Mucosa of descending colon (tissue), 3 donors: ENCODE results near the gene CIT. TPM values are rescaled to one million over a fixed set of nuclear protein-coding genes. Genes with fewer than 3 reads are reported as not detected.

Source experiments
- ATAC-seq: fragments of 200-7000 bp; cut with Tn5 transposase; one replicate; pipeline ENCODE4 v1.9.1; 2020; ENCODE audit warnings: mild to moderate bottlenecking, moderate library complexity
- DNase-seq, 3 donors: peaks; one replicate each; pipeline ENCODE4 v3.0.0-alpha.2; 2020
- H3K36me3 ChIP-seq: fragments of 200-600 bp; one replicate; pipeline ENCODE4 v1.8.0; 2021; ENCODE audit warnings: low read depth, mild to moderate bottlenecking
- H3K4me1 ChIP-seq: fragments of 200-600 bp; one replicate; pipeline ENCODE4 v1.8.0; 2021; ENCODE audit warnings: low read depth, mild to moderate bottlenecking
- H3K4me3 ChIP-seq: fragments of 200-600 bp; one replicate; pipeline ENCODE4 v1.8.0; 2021; ENCODE audit warnings: mild to moderate bottlenecking
- H3K9me3 ChIP-seq: fragments of 200-600 bp; one replicate; pipeline ENCODE4 v1.8.0; 2021; ENCODE audit warnings: mild to moderate bottlenecking
- intact Hi-C, 2 donors: fragments of 100-400 bp; cut with DNase I in 1 of 2; cut with micrococcal nuclease in 1 of 2; formaldehyde crosslinking; loops; one replicate each; pipeline versions ENCODE4 v1.11.0 to v1.11.1; 2022; cut with DNase I, micrococcal nuclease
- total RNA-seq, 3 donors: library from RNA; stranded (reverse); fragmentation: NEBNext Ultra II Directional in 2 of 3; extraction: Animal tissue kit (Norgen Biotek cat#: 25700) in 2 of 3; gene quantifications; one replicate each; pipeline versions ENCODE4 v1.2.1 to v1.2.4, GENCODE V29; 2021 to 2023
- TF ChIP-seq, protein P1 (sequence below): fragments of 200-600 bp; IDR thresholded peaks from one replicate; pipeline ENCODE4 v1.8.0; 2022; ENCODE audit warnings: antibody characterized with exemption, mild to moderate bottlenecking
- donor health status: DM: no; HTN: no; CAD: no; lungs with moderate emphysema.
- donor health status: DM: no; HTN: no; CAD: no.
- donor health status: DM: no; HTN: yes; CAD: no.

CIT gene
- total RNA-seq, 3 donors from 2014 or later = 7.5 to 20.5 (median 11.2) TPM

DNA sequence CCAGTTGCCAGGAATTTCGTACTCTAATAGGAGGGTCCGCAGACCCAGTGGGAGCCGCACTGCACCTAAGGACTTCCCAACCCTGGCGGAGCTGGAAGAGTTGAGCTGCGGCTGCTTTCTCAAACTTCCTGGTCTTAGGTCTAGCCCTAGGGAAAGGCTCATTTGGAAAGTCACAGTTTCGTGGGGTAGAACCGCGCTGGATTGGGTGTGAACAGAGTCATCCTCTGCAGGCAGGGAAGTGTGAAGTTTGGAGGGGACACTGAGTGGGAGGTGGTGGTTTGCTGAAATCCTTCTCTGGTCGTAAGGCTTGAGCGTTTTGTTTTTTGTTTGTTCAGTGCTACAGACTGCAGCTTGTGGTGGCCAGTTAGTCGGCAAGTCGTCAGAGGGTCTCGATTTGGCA is 190.3 kb downstream of the CIT start:
- TF ChIP-seq, protein P1, sequence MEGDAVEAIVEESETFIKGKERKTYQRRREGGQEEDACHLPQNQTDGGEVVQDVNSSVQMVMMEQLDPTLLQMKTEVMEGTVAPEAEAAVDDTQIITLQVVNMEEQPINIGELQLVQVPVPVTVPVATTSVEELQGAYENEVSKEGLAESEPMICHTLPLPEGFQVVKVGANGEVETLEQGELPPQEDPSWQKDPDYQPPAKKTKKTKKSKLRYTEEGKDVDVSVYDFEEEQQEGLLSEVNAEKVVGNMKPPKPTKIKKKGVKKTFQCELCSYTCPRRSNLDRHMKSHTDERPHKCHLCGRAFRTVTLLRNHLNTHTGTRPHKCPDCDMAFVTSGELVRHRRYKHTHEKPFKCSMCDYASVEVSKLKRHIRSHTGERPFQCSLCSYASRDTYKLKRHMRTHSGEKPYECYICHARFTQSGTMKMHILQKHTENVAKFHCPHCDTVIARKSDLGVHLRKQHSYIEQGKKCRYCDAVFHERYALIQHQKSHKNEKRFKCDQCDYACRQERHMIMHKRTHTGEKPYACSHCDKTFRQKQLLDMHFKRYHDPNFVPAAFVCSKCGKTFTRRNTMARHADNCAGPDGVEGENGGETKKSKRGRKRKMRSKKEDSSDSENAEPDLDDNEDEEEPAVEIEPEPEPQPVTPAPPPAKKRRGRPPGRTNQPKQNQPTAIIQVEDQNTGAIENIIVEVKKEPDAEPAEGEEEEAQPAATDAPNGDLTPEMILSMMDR = no peak
- Histone ChIP-seq H3K9me3 (no peaks in the 10 kb centered on the region), H3K4me3 (no peak overlapping the region), H3K36me3 (no peaks in the 10 kb centered on the region), H3K4me1 (peaks cover 29% of the 10 kb centered on the region)
- no peak for ATAC-seq
- intact Hi-C loops = no loop called here
- DNase-seq = no peak

DNA sequence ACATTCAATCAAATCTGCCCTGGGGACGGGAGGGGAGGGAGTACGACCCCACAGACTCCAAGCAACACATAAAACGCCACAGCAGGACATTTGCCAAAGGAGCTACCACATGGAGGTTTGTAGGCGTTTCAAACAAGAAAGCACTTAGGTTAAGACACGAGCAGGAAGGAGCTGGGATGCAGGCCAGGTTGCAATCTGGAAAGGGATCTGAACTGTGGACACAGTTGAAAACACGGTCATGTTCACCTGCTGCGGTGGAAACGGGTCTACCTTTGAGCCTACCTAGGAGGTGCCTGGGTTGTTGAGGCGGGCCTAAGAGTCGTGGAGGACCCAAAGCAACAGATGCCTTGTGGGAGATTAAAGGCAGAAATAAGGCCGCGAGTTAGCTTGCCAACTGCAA is 190.8 kb downstream of the CIT start:
- intact Hi-C loops = no loop called here
- TF ChIP-seq, protein P1 = no peak
- Histone ChIP-seq H3K4me1 (peaks cover 31% of the 10 kb centered on the region), H3K4me3 (no peak overlapping the region), H3K36me3 (no peaks in the 10 kb centered on the region), H3K9me3 (no peaks in the 10 kb centered on the region)
- DNase-seq = no peak
- ATAC-seq = no peak

DNA sequence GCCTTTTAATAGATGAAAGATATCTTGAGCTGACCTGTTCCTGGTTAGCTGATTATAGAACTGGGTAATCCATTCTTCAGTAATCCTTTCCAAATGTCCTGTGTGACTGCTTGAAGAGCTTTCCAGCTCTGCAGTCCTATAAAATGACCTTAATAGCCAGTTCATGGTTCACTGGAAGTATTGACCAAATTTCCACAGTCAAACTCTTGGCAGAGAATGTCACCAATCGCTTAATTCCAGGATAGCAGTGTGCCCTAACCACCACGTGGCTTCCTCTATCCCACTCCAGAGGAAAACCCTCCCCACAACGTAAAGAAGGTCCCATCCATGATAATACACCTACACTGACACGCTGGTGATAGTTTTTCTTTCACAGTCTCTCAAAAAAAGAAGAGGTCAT is 191.7 kb downstream of the CIT start:
- Histone ChIP-seq H3K4me1 (peaks cover 41% of the 10 kb centered on the region), H3K9me3 (no peaks in the 10 kb centered on the region), H3K4me3 (no peak overlapping the region), H3K36me3 (no peaks in the 10 kb centered on the region)
- intact Hi-C loops = no loop called here
- DNase-seq = no peak
- no peak for ATAC-seq
- TF ChIP-seq, protein P1 = no peak

DNA sequence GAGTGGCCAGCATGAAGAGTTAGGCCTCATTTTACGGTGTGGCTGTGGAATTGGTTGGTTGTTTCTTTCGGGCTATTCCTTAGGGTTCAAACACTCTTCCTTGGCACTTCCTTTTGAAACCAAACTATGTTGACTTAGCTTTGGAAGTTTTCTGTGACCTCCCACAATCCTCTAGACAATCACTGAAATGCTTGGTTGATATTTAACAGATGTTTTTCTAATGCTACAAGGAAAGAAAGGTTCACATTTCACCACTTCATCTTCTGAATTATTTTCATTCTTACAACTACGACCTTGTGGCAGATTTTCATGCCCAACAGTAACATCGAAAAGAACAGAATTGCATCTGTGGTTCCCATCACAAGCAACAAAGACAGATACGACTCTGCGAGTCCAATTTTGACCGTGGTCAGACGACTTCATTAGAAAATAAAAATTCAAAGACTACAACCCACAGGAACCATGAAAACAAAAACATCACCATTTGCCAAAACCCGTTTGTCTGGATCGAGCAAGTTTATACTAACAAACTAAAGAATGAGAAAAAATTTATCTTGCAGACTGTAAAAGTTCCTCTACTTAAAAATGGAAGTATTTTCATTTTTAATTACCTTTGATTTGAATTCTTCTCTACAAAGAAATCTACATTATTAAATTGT is 192.3 kb downstream of the CIT start:
- intact Hi-C loops = no loop called here

DNA sequence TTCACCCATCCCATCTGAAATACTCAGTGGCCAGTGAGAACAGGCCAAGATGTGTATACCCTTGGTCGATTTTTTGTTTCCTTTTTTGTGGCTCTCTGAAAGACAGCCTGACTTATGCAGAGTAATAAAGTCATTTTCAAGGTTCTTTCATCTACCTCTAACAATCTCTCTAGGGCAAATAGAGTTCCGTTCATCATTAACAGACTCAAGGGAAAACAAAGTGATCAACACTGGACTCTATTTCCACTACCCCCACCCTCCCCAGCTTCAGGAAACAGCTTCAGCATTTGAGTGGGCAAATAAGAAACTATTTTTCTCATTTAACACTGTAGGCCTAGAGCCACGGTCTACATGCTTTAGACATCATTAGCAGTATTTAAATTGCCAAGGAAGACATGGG is 193.3 kb downstream of the CIT start:
- no peak for DNase-seq
- TF ChIP-seq, protein P1 = no peak
- H3K4me3 ChIP-seq = no peak overlapping the region
- H3K36me3 ChIP-seq = no peaks in the 10 kb centered on the region
- peak; percentile 49 for ATAC-seq
- intact Hi-C loops = no loop called here
- H3K9me3 ChIP-seq = no peaks in the 10 kb centered on the region
- H3K4me1 ChIP-seq = peaks cover 57% of the 10 kb centered on the region

More for the DNA sequence above, 192.3 kb downstream of the CIT start:
- H3K4me3 ChIP-seq = no peak overlapping the region
- peaks cover 46% of the 10 kb centered on the region for H3K4me1 ChIP-seq
- ATAC-seq (peak; percentile 50), DNase-seq (no peak)
- no peaks in the 10 kb centered on the region for H3K9me3 ChIP-seq
- no peaks in the 10 kb centered on the region for H3K36me3 ChIP-seq
- TF ChIP-seq, protein P1 = no peak

DNA sequence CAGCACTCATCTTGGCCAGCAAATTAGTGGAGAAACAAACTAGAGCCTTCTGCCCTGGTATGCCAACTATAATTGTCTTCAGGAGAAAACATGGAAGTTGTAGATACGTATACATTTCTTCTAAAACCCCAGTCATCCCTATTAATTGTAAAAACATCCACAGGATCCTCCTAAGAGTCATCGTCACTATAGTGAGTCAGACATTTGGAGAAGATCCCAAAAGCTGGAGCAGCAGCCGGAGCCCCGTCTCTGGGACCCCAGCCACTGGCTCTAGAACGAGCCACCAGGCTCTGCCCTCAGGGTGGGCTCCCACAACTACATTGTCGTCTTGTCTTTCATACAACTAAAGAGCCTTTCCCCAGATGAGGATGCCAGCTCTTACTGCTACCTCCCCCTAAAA is 193.7 kb downstream of the CIT start:
- intact Hi-C loops = no loop called here
- H3K4me1 ChIP-seq = peaks cover 60% of the 10 kb centered on the region

More for the DNA sequence above, 193.7 kb downstream of the CIT start:
- no peak for ATAC-seq
- no peaks in the 10 kb centered on the region for H3K36me3 ChIP-seq
- TF ChIP-seq, protein P1 = no peak
- H3K9me3 ChIP-seq = no peaks in the 10 kb centered on the region
- H3K4me3 ChIP-seq = no peak overlapping the region
- DNase-seq = no peak
